ENCODE results near the gene PTPRD. TPM values are rescaled to one million over a fixed set of nuclear protein-coding genes. Genes with fewer than 3 reads are reported as not detected.

The PTPRD gene
- total RNA-seq, 1 experiment from 2014 or later = 0.02 TPM

- BruUV-seq (replicated peaks) = no TSS peak
- ChIA-PET POLR2A (no interaction called here), CTCF (no interaction called here), RAD21 (ENCODE audit: low non-redundant PET in 1 of 2, low total read pairs in 2 of 2, uncharacterized antibody in 2 of 2, unreplicated experiment in 2 of 2) (no interaction called here)
- intact Hi-C loops (cut with micrococcal nuclease) = no loop called here
- Histone ChIP-seq H3K27ac (ENCODE audit: low read depth, low read length) (no peak overlapping the region), H2AFZ (ENCODE audit: low read depth, low read length, poor library complexity, severe bottlenecking) (no peak overlapping the region), H3K4me3 (replicated peaks in 1 of 2; ENCODE audit: low read depth in 1 of 2, low read length in 2 of 2) (no peak overlapping the region), H4K20me1 (ENCODE audit: insufficient read depth) (no peaks in the 10 kb centered on the region), H3K27me3 (ENCODE audit: insufficient read depth, low read length) (no peaks in the 10 kb centered on the region), H3K9me2 (ENCODE audit: insufficient read depth) (no peaks in the 10 kb centered on the region), H3K36me3 (ENCODE audit: control insufficient read depth in 1 of 2, insufficient read depth in 2 of 2, low read length in 2 of 2) (no peaks in the 10 kb centered on the region), H3K79me2 (ENCODE audit: insufficient read depth, low read length) (no peaks in the 10 kb centered on the region), H3K4me2 (ENCODE audit: low read length) (no peak overlapping the region), H3K4me1 (ENCODE audit: control insufficient read depth in 1 of 2, insufficient read depth in 2 of 2, low read length in 2 of 2) (no peaks in the 10 kb centered on the region), H3K9ac (ENCODE audit: low read length) (no peak overlapping the region), H3K9me3 (ENCODE audit: control insufficient read depth in 1 of 2, insufficient read depth in 1 of 2, low read depth in 1 of 2, low read length in 2 of 2) (peaks cover 0 to 31% of the 10 kb centered on the region in 2 experiments; a peak in 2 of 4 replicates)
- DNase-seq (ENCODE audit: low read depth, low spot score) (no peak), ATAC-seq (no peak)
- TF ChIP-seq ATF3 (IDR thresholded peaks at IDR 0.05) = no peak
- no peak for TF ChIP-seq TCF7L2 (IDR thresholded peaks at IDR 0.05; ENCODE audit: borderline replicate concordance, extremely low read depth, insufficient read depth, insufficient read length)
- no peak for TF ChIP-seq EZH2phosphoT487 (IDR thresholded peaks at IDR 0.05; ENCODE audit: borderline replicate concordance)
- no peak for TF ChIP-seq SRF (IDR thresholded peaks at IDR 0.05; ENCODE audit: low read depth)
- no peak for TF ChIP-seq SP1 (IDR thresholded peaks at IDR 0.05; ENCODE audit: low read depth)
- no peak for TF ChIP-seq POLR2A (IDR thresholded peaks at IDR 0.05; ENCODE audit: borderline replicate concordance, extremely low read depth, insufficient read depth, insufficient read length)
- TF ChIP-seq POLR2AphosphoS5 (IDR thresholded peaks at IDR 0.05; ENCODE audit: low read depth, low read length) = no peak
- TF ChIP-seq SIN3A (IDR thresholded peaks at IDR 0.05; ENCODE audit: low read depth) = no peak
- TF ChIP-seq ZFX (IDR thresholded peaks at IDR 0.05) = no peak
- TF ChIP-seq JUND (IDR thresholded peaks at IDR 0.05) = no peak
- no peak for TF ChIP-seq CTCF (IDR thresholded peaks at IDR 0.05 in 2 of 3, conservative IDR thresholded peaks at IDR 0.05 in 1 of 3; ENCODE audit: borderline replicate concordance in 1 of 3, insufficient read depth in 1 of 3, low read depth in 2 of 3, low read length in 2 of 3)
- TF ChIP-seq, protein P1, sequence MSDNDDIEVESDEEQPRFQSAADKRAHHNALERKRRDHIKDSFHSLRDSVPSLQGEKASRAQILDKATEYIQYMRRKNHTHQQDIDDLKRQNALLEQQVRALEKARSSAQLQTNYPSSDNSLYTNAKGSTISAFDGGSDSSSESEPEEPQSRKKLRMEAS (IDR thresholded peaks at IDR 0.05) = no peak
- no peak for TF ChIP-seq EZH2 (IDR thresholded peaks at IDR 0.05)
- TF ChIP-seq ELF1 (IDR thresholded peaks at IDR 0.05; ENCODE audit: borderline replicate concordance, low read depth) = no peak
- TF ChIP-seq FOSL1 (IDR thresholded peaks at IDR 0.05; ENCODE audit: low read depth) = no peak
- no peak for TF ChIP-seq RAD21 (IDR thresholded peaks at IDR 0.05; ENCODE audit: low read depth)
- TF ChIP-seq ZNF274 (IDR thresholded peaks at IDR 0.05; ENCODE audit: low read depth, low read length) = no peak
- TF ChIP-seq CEBPB (IDR thresholded peaks at IDR 0.05; ENCODE audit: low read depth) = no peak
- TF ChIP-seq, protein P2, sequence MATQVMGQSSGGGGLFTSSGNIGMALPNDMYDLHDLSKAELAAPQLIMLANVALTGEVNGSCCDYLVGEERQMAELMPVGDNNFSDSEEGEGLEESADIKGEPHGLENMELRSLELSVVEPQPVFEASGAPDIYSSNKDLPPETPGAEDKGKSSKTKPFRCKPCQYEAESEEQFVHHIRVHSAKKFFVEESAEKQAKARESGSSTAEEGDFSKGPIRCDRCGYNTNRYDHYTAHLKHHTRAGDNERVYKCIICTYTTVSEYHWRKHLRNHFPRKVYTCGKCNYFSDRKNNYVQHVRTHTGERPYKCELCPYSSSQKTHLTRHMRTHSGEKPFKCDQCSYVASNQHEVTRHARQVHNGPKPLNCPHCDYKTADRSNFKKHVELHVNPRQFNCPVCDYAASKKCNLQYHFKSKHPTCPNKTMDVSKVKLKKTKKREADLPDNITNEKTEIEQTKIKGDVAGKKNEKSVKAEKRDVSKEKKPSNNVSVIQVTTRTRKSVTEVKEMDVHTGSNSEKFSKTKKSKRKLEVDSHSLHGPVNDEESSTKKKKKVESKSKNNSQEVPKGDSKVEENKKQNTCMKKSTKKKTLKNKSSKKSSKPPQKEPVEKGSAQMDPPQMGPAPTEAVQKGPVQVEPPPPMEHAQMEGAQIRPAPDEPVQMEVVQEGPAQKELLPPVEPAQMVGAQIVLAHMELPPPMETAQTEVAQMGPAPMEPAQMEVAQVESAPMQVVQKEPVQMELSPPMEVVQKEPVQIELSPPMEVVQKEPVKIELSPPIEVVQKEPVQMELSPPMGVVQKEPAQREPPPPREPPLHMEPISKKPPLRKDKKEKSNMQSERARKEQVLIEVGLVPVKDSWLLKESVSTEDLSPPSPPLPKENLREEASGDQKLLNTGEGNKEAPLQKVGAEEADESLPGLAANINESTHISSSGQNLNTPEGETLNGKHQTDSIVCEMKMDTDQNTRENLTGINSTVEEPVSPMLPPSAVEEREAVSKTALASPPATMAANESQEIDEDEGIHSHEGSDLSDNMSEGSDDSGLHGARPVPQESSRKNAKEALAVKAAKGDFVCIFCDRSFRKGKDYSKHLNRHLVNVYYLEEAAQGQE (IDR thresholded peaks at IDR 0.05; ENCODE audit: low read depth) = no peak
- TF ChIP-seq ZBTB33 (IDR thresholded peaks at IDR 0.05; ENCODE audit: extremely low read depth, insufficient replicate concordance, low read length) = no peak
Measured at GRCh38 chr9:8653111-8653510, 1959.7 kb downstream of the PTPRD start.
